GM19372 (cell line): ENCODE results near the gene OR1D2.
"Not testable (repeated sequence)": the region's sequence is repeated elsewhere in the genome, so short reads cannot be mapped to it uniquely, and the experiment has no call there.

Experiments
- ATAC-seq: cut with Tn5 transposase; IDR thresholded peaks from one replicate; pipeline ENCODE4 v1.9.1; 2021; ENCODE audit warnings: mild to moderate bottlenecking, low read depth, moderate library complexity; ENCODE audit not compliant: unreplicated experiment

OR1D2 gene

GRCh38 chr17:3104322-3104721 lies at the start of gene OR1D2:
OR1D2 (minus strand) TSS chr17:3104422; CDS start chr17:3092996, 11,426 bp downstream.
- no peak for ATAC-seq

- ATAC-seq: not testable (repeated sequence)
Measured at GRCh38 chr17:3137494-3137893, 33.3 kb upstream of the OR1D2 start.

GRCh38 chr17:3127451-3127850 lies 23.2 kb upstream of the OR1D2 start, which contains the start of gene OR1G1:
OR1G1 (minus strand) TSS chr17:3127551; CDS start chr17:3127551, 0 bp downstream.
- no peak for ATAC-seq

- ATAC-seq: not testable (repeated sequence)
Measured at GRCh38 chr17:3073850-3074249, 30.4 kb downstream of the OR1D2 start.

- ATAC-seq: not testable (repeated sequence)
Measured at GRCh38 chr17:3065192-3065591, 39.0 kb downstream of the OR1D2 start.

- ATAC-seq: not testable (repeated sequence)
Measured at GRCh38 chr17:3063507-3063906, 40.7 kb downstream of the OR1D2 start, which contains the start of gene OR1D5. OR1D5 (minus strand) TSS chr17:3063607; CDS start chr17:3063607, 0 bp downstream.

- ATAC-seq: not testable (repeated sequence)
Measured at GRCh38 chr17:3062824-3063377, 41.3 kb downstream of the OR1D2 start.

GRCh38 chr17:3054868-3055267 lies 49.4 kb downstream of the OR1D2 start:
- ATAC-seq: not testable (repeated sequence)

- no peak for ATAC-seq
Measured at GRCh38 chr17:3049705-3050295, 54.4 kb downstream of the OR1D2 start.

GRCh38 chr17:3048727-3049471 lies 55.3 kb downstream of the OR1D2 start:
- ATAC-seq: peak; percentile 99

GRCh38 chr17:3046753-3047152 lies 57.5 kb downstream of the OR1D2 start:
- ATAC-seq: no peak

GRCh38 chr17:3043737-3044365 lies 60.4 kb downstream of the OR1D2 start:
- ATAC-seq: no peak

- no peak for ATAC-seq
Measured at GRCh38 chr17:3040882-3041281, 63.3 kb downstream of the OR1D2 start.

GRCh38 chr17:3039736-3040135 lies 64.5 kb downstream of the OR1D2 start:
- ATAC-seq: no peak

GRCh38 chr17:3038941-3039340 lies 65.3 kb downstream of the OR1D2 start:
- no peak for ATAC-seq
